ENCODE measurements around the gene MRPS9.

The MRPS9 gene

DNA sequence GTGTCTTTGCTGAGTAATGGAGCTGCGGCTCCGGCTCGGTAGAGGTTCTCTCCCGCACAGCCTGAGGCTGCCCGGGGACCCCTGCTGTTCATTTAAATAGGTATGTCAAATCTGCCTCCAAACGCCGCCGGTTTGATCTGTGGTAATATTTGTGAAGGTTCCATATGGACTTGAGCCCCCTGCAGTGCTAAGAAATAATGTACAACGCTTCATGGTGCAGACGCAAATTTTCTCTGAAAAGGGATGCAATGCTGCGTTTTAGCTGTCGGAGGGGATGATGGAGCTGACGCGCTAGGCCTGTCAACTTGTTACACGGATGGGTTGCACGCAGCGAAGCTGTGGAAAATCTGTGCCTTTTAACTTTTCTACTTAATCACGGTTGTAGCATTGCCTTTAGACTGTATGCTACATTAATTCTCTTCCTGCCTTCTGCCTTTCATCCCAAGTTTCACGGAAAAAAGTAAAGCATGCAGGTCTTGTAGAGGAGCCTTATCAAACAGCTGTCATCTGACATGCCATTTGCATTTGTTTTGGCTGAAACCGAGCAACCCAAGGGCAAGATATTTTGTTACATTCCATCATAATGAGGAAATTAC, 43.2 kb downstream of the MRPS9 start:
- DNase-seq = no peak

DNA sequence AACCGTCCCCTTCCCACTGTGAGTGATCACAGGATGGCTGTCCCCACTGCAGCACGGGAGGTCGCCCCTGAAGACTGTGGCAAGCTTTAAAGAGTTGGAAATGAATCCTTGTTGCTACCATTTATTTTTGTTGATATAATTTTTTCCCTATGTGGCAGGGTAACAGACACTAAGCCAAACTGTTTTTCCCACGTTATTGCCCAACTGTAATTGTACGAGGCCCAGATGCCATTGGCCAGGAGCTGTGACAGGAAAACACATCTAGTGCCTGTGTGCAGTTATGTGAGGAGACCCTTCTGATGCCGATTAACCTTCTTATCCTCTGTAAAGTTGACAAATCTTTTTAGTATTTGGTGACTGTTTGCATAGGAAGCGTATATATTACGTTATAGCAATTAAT, 44.2 kb downstream of the MRPS9 start:
- DNase-seq = no peak

DNA sequence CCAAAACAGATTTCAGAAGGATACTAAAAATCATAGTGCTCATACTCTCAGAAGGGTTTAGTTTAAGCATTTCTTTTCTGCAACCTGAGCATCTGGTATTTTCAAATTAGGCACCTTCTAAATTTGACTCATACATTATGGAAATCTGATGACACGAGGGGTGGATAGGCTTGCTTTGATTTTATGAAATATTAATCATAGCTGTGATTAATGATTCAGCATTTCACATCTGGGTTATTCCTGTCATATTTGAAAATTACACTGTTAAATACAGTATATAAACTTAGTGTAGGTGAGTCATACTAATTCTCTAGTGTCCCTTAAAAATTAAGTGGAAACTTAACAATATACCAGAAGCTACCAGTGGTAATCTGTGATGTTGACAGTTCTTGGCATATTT, 47.7 kb downstream of the MRPS9 start:
- no peak for DNase-seq

DNA sequence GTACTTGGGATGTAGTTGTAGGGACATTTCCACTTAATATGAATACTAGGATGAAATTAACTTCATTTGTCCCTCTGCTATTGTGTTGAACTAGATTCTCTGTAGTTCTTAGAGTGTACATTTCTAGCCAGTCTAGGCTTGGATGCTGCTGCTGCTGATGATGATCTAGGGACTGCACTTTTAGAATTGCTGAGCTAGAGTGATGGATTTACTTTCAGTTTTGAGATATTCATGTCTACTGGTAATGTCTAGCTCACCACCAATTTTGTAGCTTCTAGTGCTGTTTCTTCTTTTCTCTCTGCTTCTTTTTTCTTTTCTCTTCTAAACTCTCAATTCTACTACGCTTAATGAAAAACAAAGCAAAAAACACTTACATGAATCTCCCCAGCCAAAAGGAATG, 49.4 kb downstream of the MRPS9 start:
- no peak for DNase-seq

DNA sequence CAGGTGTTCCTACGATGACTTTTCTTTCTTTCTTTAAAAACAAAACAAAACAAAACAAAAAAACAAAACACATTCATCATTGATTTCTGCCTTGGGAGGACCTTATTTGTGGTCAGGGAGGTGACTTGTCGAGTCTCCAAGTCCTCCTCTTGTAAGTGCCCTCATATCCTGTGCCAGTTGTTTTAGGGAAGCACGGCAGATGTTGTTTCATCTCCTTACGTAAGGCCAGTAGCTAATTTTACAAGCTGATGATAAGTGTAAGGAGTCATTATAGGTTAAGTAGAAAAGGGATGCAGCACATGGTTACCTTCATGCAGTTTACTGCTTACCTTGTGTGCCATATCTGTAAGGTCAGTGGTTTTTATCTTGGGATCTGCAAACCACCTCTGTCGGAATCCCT, 52.2 kb downstream of the MRPS9 start:
- no peak for DNase-seq

DNA sequence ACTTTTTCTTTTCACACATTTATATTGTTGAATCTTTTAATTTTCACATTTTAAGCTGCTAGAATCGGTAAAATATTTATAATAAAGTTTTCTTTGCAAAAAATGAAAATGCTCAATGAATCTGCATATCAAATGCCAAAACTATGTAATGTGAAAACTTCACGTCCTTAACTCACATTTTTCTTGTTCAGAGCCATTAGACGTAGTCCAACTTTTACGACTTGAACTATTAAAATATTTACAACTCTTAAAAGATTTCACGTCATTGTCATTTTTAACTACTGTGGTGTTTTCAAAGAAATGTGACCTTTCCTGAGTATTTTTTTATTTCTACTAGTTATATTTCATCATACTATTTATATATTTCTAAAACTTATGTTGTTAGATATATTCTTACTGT, 54.9 kb downstream of the MRPS9 start:
- DNase-seq = no peak

DNA sequence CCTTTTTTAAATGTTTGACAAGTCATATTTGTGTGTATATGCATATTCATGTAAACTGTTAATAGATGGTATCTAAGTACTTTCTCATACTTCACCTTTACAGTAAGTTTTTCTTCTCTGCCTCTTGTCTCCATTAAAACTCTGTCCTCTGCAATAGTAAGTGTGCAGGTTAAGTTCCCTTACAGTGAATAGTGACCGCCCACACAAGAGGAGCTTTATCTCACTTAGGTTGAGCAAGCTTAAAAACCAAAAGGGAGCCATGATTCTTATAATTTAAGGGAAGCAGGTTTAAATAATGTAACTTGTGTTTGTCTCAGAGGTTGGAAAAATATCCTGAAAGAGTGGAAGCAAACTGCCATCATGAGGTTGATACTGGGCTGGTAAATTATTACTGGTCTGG, 61.3 kb downstream of the MRPS9 start:
- DNase-seq = no peak

DNA sequence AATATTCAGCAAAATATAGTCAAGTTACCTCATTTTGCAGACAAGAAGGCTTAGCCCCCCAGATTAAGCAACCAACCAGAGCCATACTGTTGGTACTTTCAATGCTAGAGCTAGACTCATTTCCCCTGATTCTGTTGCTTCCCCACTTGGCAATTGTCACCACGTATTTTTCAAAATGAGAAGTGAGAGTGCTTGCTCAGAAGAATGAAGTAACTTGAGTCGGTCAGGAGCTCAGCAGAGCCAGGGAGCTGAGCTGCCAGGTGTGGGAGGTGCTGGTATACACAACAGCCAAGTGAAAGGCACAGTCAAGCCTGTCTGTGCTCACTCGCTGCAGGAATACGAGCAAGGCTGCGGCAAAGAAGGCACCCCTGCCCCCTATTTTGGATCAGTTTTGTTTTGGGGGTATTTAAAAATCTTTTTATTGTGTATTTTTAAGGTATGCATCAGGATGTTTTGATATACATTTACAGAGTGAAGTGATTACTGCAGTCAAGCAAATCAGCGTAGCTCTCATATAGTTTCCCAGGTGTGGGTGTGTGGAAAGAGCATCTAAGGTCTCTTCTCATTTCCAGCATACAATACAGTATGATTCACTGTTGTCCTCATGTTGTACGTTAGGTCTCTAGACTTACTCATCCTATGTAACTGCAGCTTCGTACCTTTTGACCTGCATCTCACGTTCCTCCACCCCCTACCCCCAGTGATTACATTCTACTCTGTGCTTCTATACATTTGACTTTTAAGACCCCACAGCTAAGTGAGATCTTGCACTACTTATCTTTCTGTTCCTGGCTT, 62.4 kb downstream of the MRPS9 start:
- no peak for DNase-seq

DNA sequence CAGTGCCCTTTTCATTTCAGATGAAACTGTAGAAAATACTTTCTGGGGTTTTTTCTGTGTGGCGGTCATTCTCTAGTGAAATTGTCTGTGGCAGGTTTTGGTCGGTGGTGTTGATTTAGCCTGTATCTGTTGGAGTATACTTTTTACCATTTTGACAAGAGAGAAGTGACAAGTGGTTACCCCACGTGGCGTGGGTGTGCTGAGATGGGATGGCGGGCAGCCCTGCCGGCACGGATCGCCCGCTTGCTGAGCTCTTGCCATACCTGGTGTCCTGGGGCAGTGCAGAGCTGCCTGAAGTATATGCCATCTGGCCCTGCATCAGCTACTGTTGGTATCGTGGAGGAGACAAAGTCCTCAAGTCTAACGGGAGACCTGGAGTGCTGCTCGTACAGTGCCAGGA, 64.1 kb downstream of the MRPS9 start:
- DNase-seq = no peak

DNA sequence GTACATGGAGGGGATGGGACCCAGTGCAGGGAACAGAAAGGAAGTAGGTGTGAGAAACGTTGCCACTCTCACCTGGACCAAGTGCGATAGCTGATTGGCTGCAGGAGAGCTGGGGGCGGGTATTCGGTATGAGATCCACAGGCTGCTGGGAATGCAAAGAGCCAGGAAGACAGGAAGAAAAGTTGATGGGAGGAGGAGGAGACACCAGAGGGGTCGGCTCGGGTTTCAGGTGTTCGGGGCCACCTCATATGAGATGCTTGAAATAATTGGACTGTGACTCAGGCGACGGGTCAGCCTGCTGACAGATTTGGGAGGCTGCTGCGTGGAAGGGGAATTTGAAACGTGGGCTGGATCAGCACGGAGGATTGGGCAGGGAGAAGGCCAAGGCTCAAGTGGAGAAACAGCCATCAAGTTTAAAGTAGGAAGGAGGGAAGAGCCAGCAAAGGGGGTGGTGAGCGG, 65.1 kb downstream of the MRPS9 start:
- DNase-seq = no peak

DNA sequence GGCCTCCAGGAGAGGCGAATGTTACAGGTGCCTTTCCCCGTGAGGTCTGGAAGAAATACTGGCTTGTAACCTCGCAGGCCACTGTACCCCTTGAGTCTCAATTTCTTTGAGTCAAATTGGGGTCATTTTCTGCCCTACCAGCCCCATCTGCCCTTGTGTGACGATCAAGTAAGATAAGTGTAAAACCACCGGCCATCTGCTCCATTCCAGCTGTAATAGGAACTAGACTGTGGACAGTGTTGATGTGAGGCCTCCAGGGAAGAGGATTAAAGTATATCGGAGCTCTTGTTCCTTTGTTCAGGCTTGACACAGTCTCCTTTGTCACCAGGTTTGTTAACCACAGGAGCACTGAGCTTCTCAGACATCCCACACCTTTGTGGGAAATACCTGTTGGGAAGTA, 65.6 kb downstream of the MRPS9 start:
- no peak for DNase-seq

DNA sequence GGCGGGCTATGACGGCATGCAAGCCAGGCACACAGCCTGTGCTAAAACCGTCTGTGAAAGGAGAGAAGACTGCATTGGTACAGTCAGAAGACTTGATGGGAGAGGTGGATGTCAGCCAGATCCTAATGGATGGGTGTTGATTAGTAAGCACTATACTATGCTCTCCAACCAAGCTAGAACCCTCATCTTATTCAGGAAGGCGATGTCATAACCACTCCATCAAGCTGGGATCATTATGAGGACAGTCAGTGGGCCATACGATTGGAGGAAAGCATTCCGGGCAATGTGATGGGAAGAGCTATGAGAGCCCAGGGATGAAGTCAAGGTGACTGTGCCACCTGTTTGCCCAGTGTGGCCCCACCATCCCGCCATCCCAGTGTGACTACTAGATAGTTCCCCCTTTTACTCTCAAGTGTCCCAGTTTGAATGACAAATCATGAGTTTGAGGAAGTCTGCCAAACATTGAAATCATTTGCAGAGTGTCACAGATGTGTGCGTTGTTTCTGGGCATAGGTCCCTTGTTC, 66.4 kb downstream of the MRPS9 start:
- no peak for DNase-seq

DNA sequence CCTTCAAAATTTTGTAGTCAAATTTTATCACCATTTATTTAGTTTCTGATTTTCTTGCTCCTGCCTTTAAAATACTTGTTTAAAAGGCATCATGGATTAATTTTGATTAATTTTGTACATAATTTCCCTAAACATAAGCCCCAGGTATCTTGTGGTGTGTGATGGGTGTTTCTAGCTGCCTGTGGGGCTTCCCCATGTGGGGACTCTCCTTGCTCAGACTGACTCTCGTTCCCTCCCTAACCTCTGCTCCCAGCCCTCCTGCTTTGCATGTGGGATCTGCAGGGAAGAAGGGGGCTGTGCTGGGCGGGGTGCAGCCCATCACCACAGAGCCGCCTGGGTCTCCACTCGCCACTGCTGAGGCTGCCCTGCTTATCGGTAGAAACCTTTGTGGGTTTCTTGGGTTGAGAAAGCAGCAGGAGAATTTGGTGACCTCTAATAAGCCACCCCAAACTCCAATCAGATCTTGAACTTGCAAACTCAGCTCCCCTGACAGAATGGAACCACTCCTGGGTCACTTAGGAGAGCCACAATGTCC, 72.5 kb downstream of the MRPS9 start:
- no peak for DNase-seq

DNA sequence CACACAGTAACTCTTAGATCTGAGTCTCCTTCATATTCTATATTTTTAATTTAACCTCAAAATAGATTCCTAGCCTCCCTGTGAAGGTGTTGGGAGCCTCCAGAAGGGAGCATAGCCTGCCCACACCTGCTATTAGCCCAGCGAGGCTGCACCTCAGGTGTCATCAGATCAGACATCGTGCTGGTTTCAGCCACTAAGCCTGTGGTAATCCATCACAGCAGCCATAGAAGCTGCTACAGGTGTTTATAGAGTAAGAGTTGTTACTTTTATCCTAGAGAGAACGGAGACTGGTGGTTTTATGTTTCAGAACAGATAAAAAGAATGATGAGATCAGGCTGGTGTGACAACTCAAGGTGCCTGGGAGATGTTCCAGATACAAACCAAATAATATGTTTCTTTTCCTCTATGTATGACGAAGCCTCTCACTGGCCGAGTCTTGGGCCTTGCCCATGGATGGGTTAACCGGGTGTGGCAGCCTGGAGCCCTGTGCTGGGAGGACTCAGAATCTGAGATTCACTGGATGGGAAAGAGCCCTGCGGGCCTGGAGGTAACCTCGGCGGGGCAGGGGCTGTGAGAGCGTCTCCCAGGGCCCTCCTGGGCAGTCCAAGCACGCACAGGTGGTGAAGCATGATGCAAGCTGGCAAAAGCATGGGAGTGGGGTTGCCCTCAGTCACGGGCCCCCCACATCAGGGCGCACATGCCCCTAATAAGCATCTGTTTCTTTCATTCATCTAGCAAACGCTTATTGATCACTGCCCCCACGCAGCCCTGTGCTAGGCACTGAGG, 73.7 kb downstream of the MRPS9 start:
- DNase-seq = no peak

DNA sequence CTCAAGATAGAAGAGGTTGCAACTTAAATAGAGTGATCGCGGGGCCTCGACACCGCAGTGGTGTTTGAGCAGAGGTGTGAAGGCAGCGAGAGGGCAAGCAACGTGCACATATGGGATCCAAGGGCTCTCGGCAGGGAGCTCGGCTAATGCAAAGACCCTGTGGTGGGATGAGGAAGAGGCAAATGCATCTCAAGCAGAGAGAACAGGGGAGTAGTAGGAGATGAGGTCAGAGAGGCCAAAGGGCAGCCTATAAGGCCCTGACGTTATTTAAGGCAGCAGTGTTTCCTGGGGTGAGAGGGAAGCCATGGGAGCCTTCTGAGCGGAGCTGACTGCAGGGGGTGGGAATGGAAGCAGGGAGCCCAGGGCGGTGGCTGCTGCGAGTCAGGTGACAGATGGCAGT, 74.5 kb downstream of the MRPS9 start:
- no peak for DNase-seq

DNA sequence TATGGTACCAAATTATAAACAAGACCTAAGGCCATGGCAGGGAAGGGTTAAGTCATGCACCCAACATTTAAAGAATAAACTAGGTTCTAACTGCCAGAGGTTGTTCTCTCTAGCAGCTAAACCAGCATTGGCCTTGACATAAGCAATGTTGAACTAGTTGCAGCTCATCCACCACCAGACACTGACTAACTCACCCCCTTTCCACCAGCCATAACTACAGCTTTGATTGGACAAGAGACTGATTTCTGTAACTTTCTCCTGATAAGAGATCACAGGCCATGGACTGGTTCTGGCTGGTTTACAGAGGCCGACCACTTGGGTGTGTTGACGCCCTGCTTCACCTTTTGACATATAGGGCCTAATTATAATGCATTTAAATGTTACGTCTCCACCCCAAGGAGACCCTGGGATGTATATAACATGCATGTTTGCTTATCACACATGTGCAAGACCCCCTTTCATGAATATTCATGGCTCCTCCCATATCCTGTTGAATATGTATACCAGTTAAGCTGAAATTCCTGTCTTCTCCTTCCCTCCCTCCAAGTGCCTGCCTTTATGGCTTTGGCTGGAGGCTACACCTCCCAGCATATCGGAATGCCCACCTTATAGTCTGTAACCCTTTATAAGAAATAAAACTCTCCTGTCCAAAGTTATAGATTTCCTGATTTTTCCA, 75.9 kb downstream of the MRPS9 start:
- no peak for DNase-seq

DNA sequence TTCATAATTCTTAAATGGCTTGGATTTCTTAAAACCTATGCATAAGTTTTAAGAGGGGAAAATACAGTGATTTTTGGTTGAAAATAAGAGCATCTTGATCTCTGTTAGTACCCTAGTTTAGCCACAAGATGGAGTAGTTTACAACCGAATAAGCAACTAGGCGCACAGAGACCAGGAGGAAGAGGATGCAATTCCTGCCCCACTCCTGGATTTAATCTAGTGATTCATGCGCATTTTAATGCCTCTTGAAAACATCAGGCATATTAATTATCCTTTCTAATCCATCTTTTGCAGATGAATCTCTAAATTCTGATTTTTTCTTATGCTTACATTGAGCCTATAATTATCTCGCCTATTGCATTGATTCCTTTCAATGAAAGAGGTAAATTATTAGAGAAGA, 76.7 kb downstream of the MRPS9 start:
- DNase-seq = no peak

DNA sequence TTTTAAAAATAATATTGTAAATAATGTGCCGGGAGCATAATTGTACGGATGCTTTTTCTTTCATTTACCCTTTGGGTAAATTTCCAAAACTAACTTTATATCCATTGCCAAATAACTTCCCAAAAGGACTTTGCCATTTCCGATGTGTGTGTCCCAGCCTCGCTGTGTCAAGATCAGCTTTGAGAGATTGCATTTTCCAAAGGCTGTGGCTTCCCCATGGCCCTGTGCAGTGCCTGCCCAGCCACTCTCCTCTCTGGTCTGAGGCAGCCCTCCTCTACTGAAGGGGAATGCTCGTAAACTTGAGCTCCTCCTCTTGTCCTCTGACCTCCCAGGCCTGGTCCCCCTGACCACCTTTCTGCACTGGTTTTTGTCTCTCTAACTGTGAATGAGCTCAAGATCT, 78.5 kb downstream of the MRPS9 start:
- DNase-seq = no peak

DNA sequence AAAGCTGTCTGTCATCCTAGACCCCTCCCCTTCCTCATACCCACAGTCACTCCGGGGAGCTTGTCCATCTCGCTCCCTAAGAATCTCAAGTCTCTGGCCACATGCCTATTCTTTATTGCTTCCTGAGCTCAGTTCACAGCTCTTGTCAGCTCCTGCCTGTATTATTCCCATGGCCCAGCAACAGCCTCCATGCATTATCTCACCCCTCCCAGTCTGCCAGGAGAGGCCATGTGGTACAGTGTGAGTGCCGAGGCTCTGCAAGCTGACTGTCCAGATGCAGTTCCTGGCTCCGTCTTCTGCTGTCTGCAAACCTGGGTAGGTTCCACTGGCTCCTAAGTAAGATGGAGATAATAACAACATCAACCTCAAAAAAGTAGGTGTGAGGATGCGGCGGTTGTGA, 79.7 kb downstream of the MRPS9 start:
- DNase-seq = no peak

DNA sequence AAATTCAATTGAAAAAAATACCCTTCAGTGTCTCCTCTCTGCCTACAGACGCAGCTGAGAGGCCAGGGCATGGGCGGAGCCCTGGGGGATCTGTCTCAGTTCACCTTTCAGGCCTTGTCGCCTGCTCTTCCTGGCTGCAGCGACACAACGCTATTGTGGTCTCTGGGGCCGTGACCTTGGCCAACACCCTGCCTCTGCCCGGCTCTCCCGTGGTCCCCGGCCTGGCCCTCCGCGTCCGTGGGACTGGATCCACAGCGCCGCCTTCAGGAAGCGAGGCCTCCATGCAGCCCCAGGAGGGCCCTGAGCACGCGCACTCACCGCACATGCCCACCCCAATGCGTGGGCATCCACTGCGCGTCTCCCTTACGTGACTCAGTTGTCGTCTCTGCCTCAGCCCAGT, 81.1 kb downstream of the MRPS9 start:
- no peak for DNase-seq

DNA sequence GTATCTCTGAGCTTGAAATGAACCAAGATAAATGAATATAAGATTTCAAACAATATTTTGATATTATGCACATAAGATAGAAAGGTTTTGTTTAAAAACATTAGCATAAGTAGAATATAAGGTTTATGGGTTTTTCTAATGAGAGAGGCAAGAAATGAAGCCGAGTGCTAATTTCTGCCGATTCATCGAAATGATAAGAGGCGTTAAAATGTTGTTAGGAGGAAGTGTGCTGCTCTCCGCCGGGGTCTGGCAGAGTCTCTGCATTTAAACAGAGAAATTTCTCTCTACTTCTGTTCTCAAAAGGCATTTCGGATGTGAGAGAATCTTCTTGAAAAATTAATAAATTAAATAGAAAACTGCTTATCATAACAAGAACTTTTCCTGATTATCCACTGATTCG, 83.6 kb downstream of the MRPS9 start:
- no peak for DNase-seq

DNA sequence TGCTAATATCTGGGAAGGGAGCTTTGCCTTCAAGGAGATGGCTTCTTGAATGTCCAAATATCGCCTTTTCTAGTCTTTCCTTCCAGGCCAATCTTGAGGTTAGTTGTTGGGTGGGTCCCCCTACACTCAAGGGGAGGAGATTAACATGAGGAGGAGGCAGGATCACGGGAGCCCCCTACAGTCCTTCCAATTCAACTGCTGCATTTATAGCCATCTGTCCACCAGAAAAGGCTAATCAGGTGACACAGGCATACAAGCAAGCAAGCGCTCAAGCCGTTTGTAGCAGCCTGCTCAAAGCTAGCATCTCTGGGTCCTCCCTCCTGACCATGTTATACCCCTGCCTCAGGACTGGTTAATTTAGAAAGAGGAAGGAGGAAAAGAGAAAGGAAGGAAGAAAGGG, 87.6 kb downstream of the MRPS9 start:
- no peak for DNase-seq

DNA sequence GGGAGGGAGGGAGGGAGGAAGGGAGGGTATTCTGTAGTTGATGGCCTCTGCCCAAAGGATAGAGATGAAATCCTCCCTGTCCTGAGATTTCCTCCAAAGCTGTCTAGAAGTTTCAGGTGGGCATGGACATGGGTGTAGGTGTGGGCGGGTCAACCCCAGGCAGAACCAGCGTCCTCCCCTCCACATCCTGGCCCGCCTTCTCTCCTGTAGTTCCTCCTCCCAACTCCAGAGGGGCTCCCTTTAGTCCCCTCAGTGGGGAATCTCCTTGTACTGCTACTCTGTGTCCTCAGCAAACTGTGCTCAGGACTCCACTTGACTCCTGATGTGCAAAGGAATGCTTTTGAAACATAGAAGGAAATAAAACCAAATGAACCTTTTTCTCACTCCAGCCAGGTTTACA, 88.1 kb downstream of the MRPS9 start:
- no peak for DNase-seq
